ENCODE results near the gene PSMA5.

The PSMA5 gene

DNA sequence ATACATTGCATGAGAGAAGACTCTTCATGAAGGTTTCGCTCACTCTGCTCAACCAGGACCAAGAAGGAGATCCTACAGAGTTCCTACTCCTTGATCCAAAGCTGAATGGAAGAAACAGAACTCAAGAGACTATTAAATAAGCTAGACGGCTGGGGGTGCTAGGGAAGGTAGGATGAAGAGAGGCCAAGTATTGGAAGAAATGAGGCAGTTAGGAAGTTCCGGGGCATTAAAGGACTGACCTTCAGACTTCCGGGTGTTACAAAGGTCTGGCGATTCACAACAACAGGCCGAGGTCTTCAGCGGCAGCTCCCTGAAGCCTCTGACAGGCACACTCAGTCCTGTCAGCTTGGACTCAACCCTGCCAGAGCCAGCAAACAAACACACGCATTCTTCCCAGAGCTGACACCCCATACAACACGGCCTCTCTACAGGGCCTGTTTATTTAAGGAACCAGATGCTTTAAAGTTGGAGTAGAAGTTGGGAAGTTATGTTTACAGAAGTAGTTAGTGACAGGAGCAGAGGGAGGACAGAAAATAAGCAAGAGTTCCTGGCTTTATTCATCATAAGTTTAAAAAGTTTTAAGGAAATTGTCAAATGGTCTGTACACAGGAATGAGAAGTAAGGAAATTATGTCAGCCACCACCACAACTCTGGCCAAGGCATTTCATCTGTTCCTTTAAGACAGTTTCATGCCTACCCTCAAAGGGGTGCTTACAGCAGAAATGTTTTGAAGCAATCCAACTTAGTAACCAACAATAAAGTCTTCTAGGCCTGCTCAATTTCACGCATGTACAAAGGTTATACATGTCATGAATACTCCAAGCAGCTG is 33.2 kb downstream of the PSMA5 start:
- intact Hi-C loops (cut with micrococcal nuclease): loop anchor here (2.0 to 10.0 kb wide), 2 partner anchors 32 to 48 kb away; no protein-coding TSS in a partner anchor
- Mint-ChIP-seq H3K27ac (peak overlapping the region; percentile 93), H3K36me3 (ENCODE audit: low read depth) (peaks cover 9% of the 10 kb centered on the region), H3K4me1 (ENCODE audit: low read depth) (peaks cover 89% of the 10 kb centered on the region), H3K4me3 (peak overlapping the region; percentile 81), H3K9me3 (no peaks in the 10 kb centered on the region), H3K27me3 (no peaks in the 10 kb centered on the region)

DNA sequence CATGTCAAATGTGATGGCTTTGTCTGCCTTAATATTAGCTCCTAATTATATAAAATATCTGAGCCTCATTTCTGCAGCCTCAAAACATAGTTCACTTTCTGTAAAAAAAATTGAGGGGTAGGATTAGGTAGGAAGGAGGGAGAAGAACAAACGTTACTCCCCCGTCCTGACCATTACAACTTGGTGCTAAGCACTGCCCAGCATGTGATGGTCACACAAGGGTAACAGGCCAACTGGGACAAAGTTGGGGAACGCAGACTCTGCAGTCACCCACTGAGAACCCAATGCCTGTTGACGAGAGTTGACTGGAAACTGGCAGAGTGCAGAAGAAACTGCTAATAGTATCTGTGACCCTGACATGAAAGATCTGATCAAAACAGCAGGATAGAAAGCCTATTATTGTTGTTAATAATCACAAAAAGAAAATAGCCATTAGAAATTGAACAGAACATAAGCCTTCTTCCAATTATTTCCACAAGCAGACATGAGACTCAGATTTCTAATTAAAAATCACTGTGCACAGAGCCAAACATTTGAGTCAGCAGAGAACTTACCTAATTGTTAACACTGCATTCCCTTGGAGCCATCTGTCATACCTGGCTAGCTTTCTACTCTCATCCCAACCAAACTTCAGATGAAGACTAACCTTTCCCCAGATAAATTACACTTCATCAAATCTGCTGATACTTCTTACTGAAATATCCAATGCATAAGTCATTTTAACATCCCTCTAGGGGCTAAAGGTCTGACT is 34.0 kb downstream of the PSMA5 start:
- Mint-ChIP-seq H3K4me1 (ENCODE audit: low read depth) (peaks cover 96% of the 10 kb centered on the region), H3K36me3 (ENCODE audit: low read depth) (peaks cover 6% of the 10 kb centered on the region), H3K27ac (peak overlapping the region; percentile 93), H3K9me3 (no peaks in the 10 kb centered on the region), H3K4me3 (peak overlapping the region; percentile 81), H3K27me3 (no peaks in the 10 kb centered on the region)
- intact Hi-C loops (cut with micrococcal nuclease): loop anchor here (2.0 to 10.0 kb wide), 2 partner anchors 31 to 47 kb away; no protein-coding TSS in a partner anchor

DNA sequence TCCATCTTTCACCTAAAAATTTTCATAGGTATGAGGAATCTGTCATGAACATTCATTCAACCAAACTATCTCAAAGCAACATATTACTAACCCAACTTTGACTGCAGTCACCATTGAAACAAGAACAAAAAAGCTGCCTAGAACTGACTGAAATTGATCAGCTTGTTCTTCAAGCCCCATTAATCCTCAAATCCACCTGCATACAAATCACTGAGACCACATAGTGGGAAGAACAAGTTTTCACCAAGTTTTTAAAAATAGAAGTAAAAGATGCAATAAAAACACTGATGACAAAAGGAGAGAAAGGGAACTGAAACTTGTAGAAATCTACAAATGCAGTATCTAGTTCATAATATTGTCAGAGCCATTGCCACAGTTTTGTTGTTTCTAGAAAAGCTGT is 34.6 kb downstream of the PSMA5 start:
- Mint-ChIP-seq H3K9me3 (no peaks in the 10 kb centered on the region), H3K36me3 (ENCODE audit: low read depth) (peaks cover 6% of the 10 kb centered on the region), H3K4me1 (ENCODE audit: low read depth) (peaks cover 93% of the 10 kb centered on the region), H3K27me3 (no peaks in the 10 kb centered on the region), H3K4me3 (peak overlapping the region; percentile 81), H3K27ac (peak overlapping the region; percentile 93)
- intact Hi-C loops (cut with micrococcal nuclease): loop anchor here (2.0 to 10.0 kb wide), 3 partner anchors 19 to 47 kb away; no protein-coding TSS in a partner anchor

DNA sequence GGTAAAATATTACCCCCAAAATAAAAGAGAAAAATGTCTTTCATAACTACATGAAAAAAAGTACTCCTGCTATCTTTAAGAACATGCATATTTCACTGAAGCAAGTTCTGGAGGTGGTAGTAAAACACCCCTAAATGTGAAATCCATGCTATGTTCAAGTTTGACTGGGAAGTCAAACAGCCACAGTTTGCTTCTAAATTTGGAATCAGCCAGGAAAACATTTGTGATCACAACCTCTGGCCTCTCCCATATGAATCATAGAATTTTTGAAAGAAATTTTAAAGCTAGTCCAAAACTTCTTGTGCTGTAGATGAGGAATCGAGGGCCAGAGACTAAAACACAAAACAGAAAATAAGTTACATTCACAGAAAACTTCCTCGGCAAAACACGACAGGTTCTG is 35.1 kb downstream of the PSMA5 start:
- Mint-ChIP-seq H3K4me1 (ENCODE audit: low read depth) (peaks cover 93% of the 10 kb centered on the region), H3K27ac (peak overlapping the region; percentile 93), H3K36me3 (ENCODE audit: low read depth) (peaks cover 6% of the 10 kb centered on the region), H3K27me3 (no peaks in the 10 kb centered on the region), H3K9me3 (no peaks in the 10 kb centered on the region), H3K4me3 (peak overlapping the region; percentile 81)
- intact Hi-C loops (cut with micrococcal nuclease): loop anchor here (2.0 to 10.0 kb wide), 2 partner anchors 18 to 46 kb away; no protein-coding TSS in a partner anchor

DNA sequence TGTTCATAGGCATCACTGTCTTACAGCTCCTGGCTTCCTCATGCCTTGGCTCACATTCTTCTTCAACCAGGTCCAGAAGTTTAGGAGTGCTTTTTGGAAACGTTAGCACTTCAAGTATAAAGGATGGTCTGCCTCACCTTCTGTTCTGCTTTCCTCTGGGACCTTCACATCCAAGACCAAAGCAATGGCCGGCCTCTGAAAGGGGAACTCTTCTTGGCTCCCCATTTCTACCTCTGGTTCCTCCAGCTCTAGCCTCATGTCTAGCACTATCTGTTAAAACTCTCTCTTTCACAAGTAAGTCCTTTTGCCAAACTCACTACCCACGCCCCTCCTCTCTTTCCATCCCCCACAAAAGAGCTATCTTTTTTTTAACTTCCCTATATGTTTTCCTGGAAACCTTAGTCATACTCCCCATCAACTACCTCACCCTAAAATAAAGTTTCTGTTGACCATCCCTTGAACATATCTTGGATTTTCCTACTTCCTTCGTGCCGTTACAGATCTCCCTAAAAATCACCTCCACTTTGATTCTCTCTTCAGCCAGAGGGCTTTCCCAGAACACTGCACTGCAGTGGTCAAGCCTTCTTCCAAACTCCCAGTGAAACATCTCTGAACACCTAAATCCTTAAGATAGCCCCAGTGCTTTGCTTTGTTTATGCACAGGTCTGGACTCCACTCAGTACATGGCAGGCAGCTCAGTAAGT is 36.5 kb downstream of the PSMA5 start:
- Mint-ChIP-seq H3K27me3 (no peaks in the 10 kb centered on the region), H3K4me1 (ENCODE audit: low read depth) (peaks cover 92% of the 10 kb centered on the region), H3K4me3 (peak overlapping the region; percentile 67), H3K27ac (peak overlapping the region; percentile 93), H3K36me3 (ENCODE audit: low read depth) (peaks cover 6% of the 10 kb centered on the region), H3K9me3 (no peaks in the 10 kb centered on the region)
- intact Hi-C loops (cut with micrococcal nuclease): loop anchor here (2.0 to 10.0 kb wide), 2 partner anchors 17 to 45 kb away; no protein-coding TSS in a partner anchor

DNA sequence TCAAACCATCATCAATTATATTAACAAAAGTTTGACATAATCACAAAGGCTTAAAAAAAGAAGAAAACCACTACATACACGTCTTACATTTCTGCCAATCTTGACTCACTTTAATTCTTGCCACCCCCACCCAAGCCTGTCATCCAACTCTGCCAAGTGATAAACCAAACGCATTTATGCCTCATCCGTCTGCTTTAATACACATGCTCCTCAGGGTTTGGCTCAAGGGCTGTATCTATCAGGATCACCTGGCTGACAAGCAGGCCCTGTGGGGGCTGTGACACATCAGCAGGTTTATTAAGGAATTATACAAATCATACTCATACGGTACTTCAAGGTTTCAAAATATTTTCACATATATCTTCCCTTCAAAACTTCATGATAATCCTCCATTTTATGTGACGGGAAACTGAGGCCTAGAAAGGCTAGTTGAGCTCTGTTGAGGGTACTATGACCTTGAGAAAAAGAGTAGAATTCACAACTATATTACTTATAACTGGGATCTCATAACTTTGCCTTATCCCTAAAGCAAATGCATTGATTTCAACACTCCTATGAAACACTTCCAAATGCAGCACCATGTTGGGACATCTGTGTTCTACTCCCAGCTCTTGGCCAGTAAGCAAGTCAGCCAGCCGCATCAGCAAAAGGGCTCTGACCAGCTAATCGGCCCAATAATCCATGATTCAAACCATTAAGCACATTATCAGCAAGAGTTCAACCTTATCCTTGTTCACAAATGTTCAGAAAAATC is 37.2 kb downstream of the PSMA5 start:
- Mint-ChIP-seq H3K4me1 (ENCODE audit: low read depth) (peaks cover 92% of the 10 kb centered on the region), H3K27ac (peak overlapping the region; percentile 93), H3K9me3 (no peaks in the 10 kb centered on the region), H3K4me3 (peak overlapping the region; percentile 67), H3K27me3 (no peaks in the 10 kb centered on the region), H3K36me3 (ENCODE audit: low read depth) (peaks cover 6% of the 10 kb centered on the region)
- intact Hi-C loops (cut with micrococcal nuclease): no loop called here

DNA sequence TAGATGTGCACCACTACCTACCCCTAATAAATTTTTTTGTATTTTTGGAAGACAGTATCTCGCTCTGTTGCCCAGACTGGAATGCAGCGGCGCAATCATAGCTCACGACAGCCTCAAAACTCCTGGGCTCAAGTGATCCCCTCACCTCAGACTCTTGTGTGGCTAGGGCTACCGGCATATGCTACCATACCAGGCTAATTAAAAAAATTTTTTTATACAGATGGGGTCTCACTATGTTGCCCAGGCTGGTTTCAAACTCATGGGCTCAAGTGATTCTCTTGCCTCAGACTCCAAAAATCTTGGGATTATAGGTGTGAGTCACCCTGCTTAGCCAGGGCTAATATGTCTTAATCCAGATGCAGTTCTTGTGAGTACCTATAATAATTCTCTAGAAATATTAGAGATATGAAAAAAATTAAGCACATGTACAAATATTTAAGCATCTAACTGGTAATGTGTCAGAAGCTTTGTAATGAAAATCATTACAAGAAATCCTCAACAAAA is 38.0 kb downstream of the PSMA5 start:
- intact Hi-C loops (cut with micrococcal nuclease): no loop called here
- peak overlapping the region; percentile 93 for H3K27ac Mint-ChIP-seq
- peaks cover 6% of the 10 kb centered on the region for H3K36me3 Mint-ChIP-seq (ENCODE audit: low read depth)
- H3K9me3 Mint-ChIP-seq: no peaks in the 10 kb centered on the region
- H3K4me3 Mint-ChIP-seq: no peak overlapping the region
- peaks cover 92% of the 10 kb centered on the region for H3K4me1 Mint-ChIP-seq (ENCODE audit: low read depth)
- H3K27me3 Mint-ChIP-seq: no peaks in the 10 kb centered on the region

DNA sequence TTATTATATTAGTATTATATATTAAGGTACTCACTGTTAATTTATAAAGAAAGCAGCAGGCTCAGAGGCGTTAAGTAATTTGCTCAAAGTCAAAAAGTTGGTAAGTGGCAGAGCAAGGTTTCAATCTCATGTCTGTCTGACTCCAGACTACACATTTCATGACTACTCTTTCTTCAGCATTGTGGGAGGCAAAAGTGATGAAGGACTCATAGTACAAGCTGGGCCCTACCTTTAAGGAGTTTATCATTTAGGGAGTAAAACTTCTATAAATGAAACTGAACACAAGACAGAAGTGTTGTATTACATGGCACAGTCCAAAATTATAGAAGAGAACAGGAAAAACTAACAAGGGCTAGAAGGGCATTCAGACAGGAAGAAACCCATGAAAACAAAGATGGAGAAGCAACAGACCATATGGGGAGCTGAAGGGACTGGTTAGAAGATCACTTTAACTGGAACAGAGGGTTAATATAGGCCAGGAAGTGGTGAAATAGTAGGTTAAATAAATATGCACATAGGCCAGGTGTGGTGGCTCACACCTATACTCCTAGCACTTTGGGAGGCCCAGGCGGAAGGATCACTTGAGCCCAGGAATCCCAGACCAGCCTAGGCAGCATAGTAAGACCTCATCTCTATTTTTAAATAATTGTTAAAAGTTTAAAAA is 40.1 kb downstream of the PSMA5 start:
- H3K27me3 Mint-ChIP-seq: no peaks in the 10 kb centered on the region
- peaks cover 79% of the 10 kb centered on the region for H3K4me1 Mint-ChIP-seq (ENCODE audit: low read depth)
- H3K9me3 Mint-ChIP-seq: no peaks in the 10 kb centered on the region
- no peak overlapping the region for H3K27ac Mint-ChIP-seq
- no peaks in the 10 kb centered on the region for H3K36me3 Mint-ChIP-seq (ENCODE audit: low read depth)
- H3K4me3 Mint-ChIP-seq: no peak overlapping the region
- intact Hi-C loops (cut with micrococcal nuclease): no loop called here

DNA sequence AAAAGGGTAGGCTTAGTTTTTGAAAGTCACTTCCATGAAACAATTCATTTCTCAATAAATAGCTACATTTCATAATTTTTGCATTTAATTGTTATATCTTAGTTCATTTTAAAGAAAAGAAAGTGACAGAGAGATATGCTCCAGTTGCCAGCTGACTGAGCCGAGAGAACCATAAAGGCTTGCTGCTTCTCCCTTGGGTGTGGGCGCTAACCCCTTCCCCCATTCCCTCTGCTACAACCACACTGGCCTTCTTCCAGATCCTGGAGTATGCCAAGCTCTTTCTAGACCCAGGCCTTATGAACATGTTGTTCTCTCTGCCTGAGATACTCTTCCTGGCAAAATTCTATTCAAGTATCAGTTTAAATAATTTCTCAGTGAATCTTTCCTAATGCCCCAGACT is 40.8 kb downstream of the PSMA5 start:
- no peaks in the 10 kb centered on the region for H3K27me3 Mint-ChIP-seq
- H3K4me3 Mint-ChIP-seq: no peak overlapping the region
- peaks cover 3% of the 10 kb centered on the region for H3K36me3 Mint-ChIP-seq (ENCODE audit: low read depth)
- H3K9me3 Mint-ChIP-seq: no peaks in the 10 kb centered on the region
- H3K4me1 Mint-ChIP-seq (ENCODE audit: low read depth): peaks cover 72% of the 10 kb centered on the region
- no peak overlapping the region for H3K27ac Mint-ChIP-seq
- intact Hi-C loops (cut with micrococcal nuclease): no loop called here

DNA sequence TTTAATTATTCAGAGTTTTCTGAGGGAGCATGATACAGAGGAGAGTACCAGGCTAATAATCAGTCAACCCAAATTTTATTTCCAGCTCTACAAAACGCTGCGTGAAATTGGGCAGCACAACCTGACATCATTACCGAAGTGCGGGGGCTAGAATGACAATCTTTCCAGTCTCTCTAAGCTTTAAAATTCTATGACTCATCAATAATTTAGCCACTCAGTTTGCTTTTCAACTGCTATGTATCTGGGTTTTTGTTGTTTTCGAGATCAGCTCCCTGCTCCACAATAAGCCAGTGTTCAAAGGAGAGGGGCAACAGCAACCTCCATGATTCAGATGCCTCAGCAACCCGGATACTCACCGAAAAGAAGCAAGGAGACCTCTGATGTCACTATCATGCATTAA is 42.4 kb downstream of the PSMA5 start:
- H3K36me3 Mint-ChIP-seq (ENCODE audit: low read depth): peaks cover 9% of the 10 kb centered on the region
- no peaks in the 10 kb centered on the region for H3K9me3 Mint-ChIP-seq
- peak overlapping the region; percentile 66 for H3K27ac Mint-ChIP-seq
- intact Hi-C loops (cut with micrococcal nuclease): no loop called here
- H3K27me3 Mint-ChIP-seq: no peaks in the 10 kb centered on the region
- H3K4me3 Mint-ChIP-seq: no peak overlapping the region
- H3K4me1 Mint-ChIP-seq (ENCODE audit: low read depth): peaks cover 56% of the 10 kb centered on the region

DNA sequence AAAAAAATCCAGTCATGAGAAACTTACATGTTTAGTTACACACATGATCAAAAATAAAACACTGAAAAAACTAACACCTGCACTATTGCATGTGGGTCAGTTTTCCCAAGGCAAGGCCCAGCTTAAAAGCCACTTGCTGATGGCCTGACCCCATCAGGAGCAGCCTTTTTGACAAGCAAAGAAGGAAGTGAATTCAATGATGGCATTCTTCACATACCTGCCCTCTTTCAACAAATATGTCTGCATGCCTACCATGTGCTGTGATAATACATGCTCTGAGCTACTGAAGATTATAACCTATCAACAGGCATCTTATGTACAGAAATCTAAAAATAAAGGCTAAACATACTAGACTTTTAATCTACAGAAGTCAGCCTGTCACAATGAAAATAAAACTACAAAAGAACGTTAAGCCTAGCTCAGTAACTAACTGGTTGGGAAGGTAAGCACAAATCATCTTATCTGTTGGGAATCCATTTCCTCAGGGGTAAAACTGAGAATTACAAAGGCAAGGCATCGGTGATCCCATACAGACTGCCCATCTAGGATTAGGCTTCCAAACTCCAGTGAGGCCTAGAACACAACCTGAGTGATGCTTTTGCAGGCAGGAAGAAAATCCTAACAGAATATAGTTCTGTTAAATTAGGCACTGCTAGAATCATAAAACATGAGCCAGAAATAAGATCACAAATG is 43.0 kb downstream of the PSMA5 start:
- Mint-ChIP-seq H3K4me3 (no peak overlapping the region), H3K9me3 (no peaks in the 10 kb centered on the region), H3K27me3 (no peaks in the 10 kb centered on the region), H3K36me3 (ENCODE audit: low read depth) (peaks cover 9% of the 10 kb centered on the region), H3K4me1 (ENCODE audit: low read depth) (peaks cover 52% of the 10 kb centered on the region), H3K27ac (no peak overlapping the region)
- intact Hi-C loops (cut with micrococcal nuclease): no loop called here

DNA sequence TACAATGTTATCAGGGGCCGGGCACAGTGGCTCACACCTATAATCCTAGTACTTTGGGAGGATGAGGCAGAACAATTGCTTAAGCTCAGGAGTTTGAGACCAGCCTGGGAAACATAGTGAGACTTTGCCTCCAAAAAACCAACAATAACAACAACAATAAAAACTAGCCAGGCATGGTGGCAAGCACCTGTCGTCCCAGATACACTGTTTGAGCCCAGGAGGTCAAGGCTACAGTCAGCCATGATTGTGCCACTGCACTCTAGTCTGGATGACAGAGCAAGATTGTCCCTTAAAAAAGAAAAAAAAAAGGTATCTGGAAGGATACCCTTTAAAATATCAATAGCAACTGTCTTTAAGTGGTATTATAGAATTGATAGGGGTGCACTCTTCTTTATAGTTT is 44.7 kb downstream of the PSMA5 start:
- peaks cover 42% of the 10 kb centered on the region for H3K4me1 Mint-ChIP-seq (ENCODE audit: low read depth)
- intact Hi-C loops (cut with micrococcal nuclease): no loop called here
- H3K36me3 Mint-ChIP-seq (ENCODE audit: low read depth): peaks cover 9% of the 10 kb centered on the region
- H3K27me3 Mint-ChIP-seq: no peaks in the 10 kb centered on the region
- no peak overlapping the region for H3K27ac Mint-ChIP-seq
- H3K4me3 Mint-ChIP-seq: no peak overlapping the region
- no peaks in the 10 kb centered on the region for H3K9me3 Mint-ChIP-seq
